Measurements from ENCODE around the gene SSBP2.

- TF ChIP-seq CTCF (IDR thresholded peaks at IDR 0.05) (no peak), POLR2AphosphoS5 (IDR thresholded peaks at IDR 0.05) (no peak)
Observed at GRCh38 chr5:81605299-81605698, 145.6 kb downstream of the SSBP2 start.
